HG03354 (cell line): ENCODE results near the gene FSD1.

ENCODE experiments used
- ATAC-seq: cut with Tn5 transposase; IDR thresholded peaks from one replicate; pipeline ENCODE4 v1.9.1; 2021; ENCODE audit warnings: mild to moderate bottlenecking; ENCODE audit not compliant: unreplicated experiment, poor library complexity, severe bottlenecking

FSD1 gene

DNA sequence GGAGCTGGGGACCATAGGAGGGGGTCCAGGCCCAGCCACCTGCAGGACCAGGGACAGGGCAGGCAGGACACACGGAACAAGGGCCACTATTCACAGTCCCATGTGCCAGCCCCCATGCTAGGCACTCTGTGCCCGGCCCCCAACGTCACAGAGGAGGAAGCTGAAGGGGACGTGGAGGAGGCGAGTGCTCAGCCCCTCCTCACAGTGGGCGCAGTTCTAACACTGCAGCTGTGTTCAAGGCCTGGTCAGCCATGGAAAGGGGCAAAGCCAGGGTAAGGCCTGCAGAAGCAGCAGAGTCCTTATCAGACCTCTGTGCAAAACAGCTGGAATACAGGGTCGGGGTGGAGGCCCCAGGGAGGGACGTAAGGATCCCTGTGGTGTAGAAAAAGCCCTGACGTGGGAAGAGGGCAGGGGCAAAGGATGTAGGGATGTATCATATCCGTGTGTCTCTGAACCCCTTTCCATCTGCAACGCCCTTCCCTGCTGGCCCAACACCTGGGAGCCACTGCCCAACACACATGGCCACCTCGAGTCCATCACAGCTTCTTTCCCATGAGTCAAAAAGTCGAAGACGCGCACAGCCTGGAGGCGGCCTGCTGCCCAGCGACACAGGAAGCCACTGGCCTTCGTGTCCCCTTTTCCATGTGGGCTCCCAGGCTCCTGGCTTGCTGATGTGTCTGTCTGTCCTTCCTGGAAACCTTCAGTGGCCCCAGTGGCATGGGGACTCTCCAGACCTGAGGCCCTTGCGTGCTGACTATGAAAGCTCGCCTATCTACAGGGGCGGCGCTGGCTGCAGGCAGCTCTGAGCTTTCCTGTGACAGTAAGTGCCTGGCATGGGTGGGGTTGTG is 68.0 kb downstream of the FSD1 start:
- no peak for ATAC-seq

DNA sequence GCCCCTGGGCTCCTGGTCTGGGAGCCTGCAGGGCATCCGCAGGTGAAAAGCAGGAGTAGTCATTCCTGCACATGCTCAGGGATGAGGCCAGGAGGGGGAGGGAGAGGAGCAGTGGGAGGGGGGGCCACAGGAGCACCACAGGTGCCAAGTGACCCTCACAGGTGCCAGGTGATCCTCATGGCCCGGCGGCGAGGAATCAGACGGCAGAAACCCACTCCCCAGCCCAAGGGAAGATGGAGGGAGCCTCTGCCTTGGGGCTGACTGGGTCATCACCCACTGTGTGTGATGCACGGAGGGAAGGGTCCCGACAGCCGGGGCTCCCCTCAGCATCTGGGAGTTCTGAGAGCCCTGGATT is 68.6 kb downstream of the FSD1 start:
- ATAC-seq = no peak
